Activated T-helper 2 cell treated with anti-CD3 and anti-CD28 coated beads, Interferon-gamma antibody, Interleukin-2, Interleukin-4, amounts not matched to agents 10 μg/mL and 5 μg/mL and 100 μg/mL, durations not matched to agents 14 hours and 24 hours and 36 hours (primary cell): Measurements from ENCODE around the gene BEAN1. TPM values are rescaled to one million over a fixed set of nuclear protein-coding genes. Genes with fewer than 3 reads are reported as not detected.
"Not testable (repeated sequence)": the region's sequence is repeated elsewhere in the genome, so short reads cannot be mapped to it uniquely, and the experiment has no call there.

ENCODE experiments used
- DNase-seq: peaks from one replicate; pipeline ENCODE4 v3.0.0; 2021; ENCODE audit warnings: low spot score
- H3K27ac Mint-ChIP-seq: one replicate; pipeline ENCODE4 v1.8.0; 2021; ENCODE audit warnings: mixed read lengths
- H3K27me3 Mint-ChIP-seq: one replicate; pipeline ENCODE4 v1.8.0; 2021; ENCODE audit warnings: low read depth, mixed read lengths
- H3K36me3 Mint-ChIP-seq: one replicate; pipeline ENCODE4 v1.8.0; 2021; ENCODE audit warnings: low read depth, mixed read lengths
- H3K4me1 Mint-ChIP-seq: one replicate; pipeline ENCODE4 v1.8.0; 2021; ENCODE audit warnings: low read depth, mixed read lengths
- H3K4me3 Mint-ChIP-seq: one replicate; pipeline ENCODE4 v1.8.0; 2021; ENCODE audit warnings: low read depth, mild to moderate bottlenecking, moderate library complexity, mixed read lengths
- H3K9me3 Mint-ChIP-seq: one replicate; pipeline ENCODE4 v1.8.0; 2021; ENCODE audit warnings: mixed read lengths
- intact Hi-C: fragments of 100-400 bp; cut with micrococcal nuclease; formaldehyde crosslinking; loops from one replicate; pipeline ENCODE4 v1.15.1; 2023
- total RNA-seq: library from RNA; stranded (reverse); gene quantifications from 2 replicates; pipeline ENCODE4 v1.2.3, GENCODE V29; 2022

The BEAN1 gene
- total RNA-seq, 1 donor from 2014 or later: not detected

- intact Hi-C loops: no loop called here
- Mint-ChIP-seq H3K4me1 (no peaks in the 10 kb centered on the region), H3K36me3 (no peaks in the 10 kb centered on the region)
Observed at GRCh38 chr16:66442502-66443268, 15.6 kb downstream of the BEAN1 start.

GRCh38 chr16:66443269-66443652, 16.2 kb downstream of the BEAN1 start:
- no peaks in the 10 kb centered on the region for H3K4me1 Mint-ChIP-seq
- no peak overlapping the region for H3K4me3 Mint-ChIP-seq
- H3K27ac Mint-ChIP-seq: no peak overlapping the region
- H3K36me3 Mint-ChIP-seq: no peaks in the 10 kb centered on the region
- intact Hi-C loops: no loop called here
- DNase-seq: no peak
- no peaks in the 10 kb centered on the region for H3K9me3 Mint-ChIP-seq
- H3K27me3 Mint-ChIP-seq: peaks cover 16% of the 10 kb centered on the region

More at GRCh38 chr16:66442502-66443268, 15.6 kb downstream of the BEAN1 start:
- H3K9me3 Mint-ChIP-seq: no peaks in the 10 kb centered on the region
- no peak overlapping the region for H3K4me3 Mint-ChIP-seq
- H3K27ac Mint-ChIP-seq: no peak overlapping the region
- peaks cover 15% of the 10 kb centered on the region for H3K27me3 Mint-ChIP-seq
- no peak for DNase-seq

- intact Hi-C loops: no loop called here
Observed at GRCh38 chr16:66444049-66444481, 17.0 kb downstream of the BEAN1 start.

GRCh38 chr16:66446737-66447136, 19.6 kb downstream of the BEAN1 start:
- H3K27ac Mint-ChIP-seq: no peak overlapping the region
- no peak overlapping the region for H3K4me3 Mint-ChIP-seq
- no peaks in the 10 kb centered on the region for H3K36me3 Mint-ChIP-seq
- DNase-seq: no peak
- H3K27me3 Mint-ChIP-seq: peaks cover 19% of the 10 kb centered on the region
- no peaks in the 10 kb centered on the region for H3K9me3 Mint-ChIP-seq
- no peaks in the 10 kb centered on the region for H3K4me1 Mint-ChIP-seq
- intact Hi-C loops: no loop called here

More at GRCh38 chr16:66444049-66444481, 17.0 kb downstream of the BEAN1 start:
- peaks cover 19% of the 10 kb centered on the region for H3K27me3 Mint-ChIP-seq
- no peak overlapping the region for H3K27ac Mint-ChIP-seq
- no peaks in the 10 kb centered on the region for H3K9me3 Mint-ChIP-seq
- DNase-seq: no peak
- H3K4me1 Mint-ChIP-seq: no peaks in the 10 kb centered on the region
- H3K4me3 Mint-ChIP-seq: no peak overlapping the region
- H3K36me3 Mint-ChIP-seq: no peaks in the 10 kb centered on the region

GRCh38 chr16:66447491-66447890, 20.4 kb downstream of the BEAN1 start:
- no peak for DNase-seq
- H3K4me3 Mint-ChIP-seq: no peak overlapping the region
- intact Hi-C loops: no loop called here
- peaks cover 18% of the 10 kb centered on the region for H3K27me3 Mint-ChIP-seq
- H3K9me3 Mint-ChIP-seq: no peaks in the 10 kb centered on the region
- no peak overlapping the region for H3K27ac Mint-ChIP-seq
- no peaks in the 10 kb centered on the region for H3K4me1 Mint-ChIP-seq
- H3K36me3 Mint-ChIP-seq: no peaks in the 10 kb centered on the region

GRCh38 chr16:66451548-66451947, 24.5 kb downstream of the BEAN1 start:
- Mint-ChIP-seq H3K27ac (no peak overlapping the region), H3K36me3 (no peaks in the 10 kb centered on the region), H3K9me3 (no peaks in the 10 kb centered on the region), H3K4me1 (no peaks in the 10 kb centered on the region), H3K27me3 (peaks cover 4% of the 10 kb centered on the region), H3K4me3 (no peak overlapping the region)
- no peak for DNase-seq
- intact Hi-C loops: no loop called here

- intact Hi-C loops, H3K4me3 Mint-ChIP-seq, DNase-seq, H3K4me1 Mint-ChIP-seq, H3K9me3 Mint-ChIP-seq, H3K36me3 Mint-ChIP-seq, H3K27me3 Mint-ChIP-seq, H3K27ac Mint-ChIP-seq: not testable (repeated sequence)
Observed at GRCh38 chr16:66453230-66453629, 26.1 kb downstream of the BEAN1 start.

GRCh38 chr16:66454751-66455150, 27.7 kb downstream of the BEAN1 start:
- H3K9me3 Mint-ChIP-seq: no peaks in the 10 kb centered on the region
- no peak for DNase-seq
- H3K27me3 Mint-ChIP-seq: peaks cover 14% of the 10 kb centered on the region
- no peaks in the 10 kb centered on the region for H3K36me3 Mint-ChIP-seq
- intact Hi-C loops: no loop called here
- H3K27ac Mint-ChIP-seq: no peak overlapping the region
- no peak overlapping the region for H3K4me3 Mint-ChIP-seq
- H3K4me1 Mint-ChIP-seq: no peaks in the 10 kb centered on the region

GRCh38 chr16:66455970-66456369, 28.9 kb downstream of the BEAN1 start:
- DNase-seq: no peak
- Mint-ChIP-seq H3K4me1 (no peaks in the 10 kb centered on the region), H3K9me3 (no peaks in the 10 kb centered on the region), H3K4me3 (no peak overlapping the region), H3K27me3 (peaks cover 21% of the 10 kb centered on the region), H3K27ac (no peak overlapping the region), H3K36me3 (no peaks in the 10 kb centered on the region)
- intact Hi-C loops: no loop called here

GRCh38 chr16:66457888-66458287, 30.8 kb downstream of the BEAN1 start:
- peaks cover 37% of the 10 kb centered on the region for H3K27me3 Mint-ChIP-seq
- no peaks in the 10 kb centered on the region for H3K4me1 Mint-ChIP-seq
- H3K27ac Mint-ChIP-seq: no peak overlapping the region
- no peaks in the 10 kb centered on the region for H3K36me3 Mint-ChIP-seq
- H3K4me3 Mint-ChIP-seq: no peak overlapping the region
- intact Hi-C loops: no loop called here
- H3K9me3 Mint-ChIP-seq: no peaks in the 10 kb centered on the region
- DNase-seq: no peak

GRCh38 chr16:66458292-66458691, 31.2 kb downstream of the BEAN1 start:
- Mint-ChIP-seq H3K27ac (no peak overlapping the region), H3K4me1 (no peaks in the 10 kb centered on the region), H3K9me3 (no peaks in the 10 kb centered on the region), H3K27me3 (peaks cover 41% of the 10 kb centered on the region), H3K36me3 (no peaks in the 10 kb centered on the region), H3K4me3 (no peak overlapping the region)
- no peak for DNase-seq
- intact Hi-C loops: no loop called here

- H3K4me1 Mint-ChIP-seq: no peaks in the 10 kb centered on the region
- no peak overlapping the region for H3K27ac Mint-ChIP-seq
- H3K4me3 Mint-ChIP-seq: no peak overlapping the region
- peaks cover 46% of the 10 kb centered on the region for H3K27me3 Mint-ChIP-seq
- intact Hi-C loops: no loop called here
- DNase-seq: no peak
- no peaks in the 10 kb centered on the region for H3K36me3 Mint-ChIP-seq
- no peaks in the 10 kb centered on the region for H3K9me3 Mint-ChIP-seq
Observed at GRCh38 chr16:66458853-66459252, 31.8 kb downstream of the BEAN1 start.

GRCh38 chr16:66459878-66460277, 32.8 kb downstream of the BEAN1 start:
- H3K4me3 Mint-ChIP-seq: no peak overlapping the region
- H3K9me3 Mint-ChIP-seq: no peaks in the 10 kb centered on the region
- H3K27me3 Mint-ChIP-seq: peaks cover 51% of the 10 kb centered on the region

More at GRCh38 chr16:66459878-66460277, 32.8 kb downstream of the BEAN1 start:
- Mint-ChIP-seq H3K4me1 (no peaks in the 10 kb centered on the region), H3K27ac (no peak overlapping the region), H3K36me3 (no peaks in the 10 kb centered on the region)
- intact Hi-C loops: no loop called here
- DNase-seq: no peak
